T47D (cell line): Measurements from ENCODE around the gene C16orf96.

ENCODE experiments used
- DNase-seq, 2 experiments: peaks; one replicate each; pipeline versions ENCODE4 v3.0.0 to v3.0.0-alpha.2; 2011 to 2012; ENCODE audit warnings: low read depth in 1 of 2, low spot score in 1 of 2
- JUND ChIP-seq: IDR thresholded peaks from 2 replicates; pipeline ENCODE4 v1.6.1; 2012; ENCODE audit warnings: low read depth
- in situ Hi-C: cut with HindIII; loops from 2 replicates; pipeline ENCODE4 v1.10.0; 2016; ENCODE audit warnings: low sequenced_read_pairs, low pct_unique_long_range_greater_than_20kb

C16orf96 gene

GRCh38 chr16:4612977-4613635, 57.0 kb downstream of the C16orf96 start:
- no peak for TF ChIP-seq JUND
- DNase-seq = peak in 1 of 2 experiments; percentile 61
- in situ Hi-C loops = no loop called here

- in situ Hi-C loops = no loop called here
- no peak for TF ChIP-seq JUND
- no peak for DNase-seq
Observed at GRCh38 chr16:4613636-4614570, 57.8 kb downstream of the C16orf96 start.

DNA sequence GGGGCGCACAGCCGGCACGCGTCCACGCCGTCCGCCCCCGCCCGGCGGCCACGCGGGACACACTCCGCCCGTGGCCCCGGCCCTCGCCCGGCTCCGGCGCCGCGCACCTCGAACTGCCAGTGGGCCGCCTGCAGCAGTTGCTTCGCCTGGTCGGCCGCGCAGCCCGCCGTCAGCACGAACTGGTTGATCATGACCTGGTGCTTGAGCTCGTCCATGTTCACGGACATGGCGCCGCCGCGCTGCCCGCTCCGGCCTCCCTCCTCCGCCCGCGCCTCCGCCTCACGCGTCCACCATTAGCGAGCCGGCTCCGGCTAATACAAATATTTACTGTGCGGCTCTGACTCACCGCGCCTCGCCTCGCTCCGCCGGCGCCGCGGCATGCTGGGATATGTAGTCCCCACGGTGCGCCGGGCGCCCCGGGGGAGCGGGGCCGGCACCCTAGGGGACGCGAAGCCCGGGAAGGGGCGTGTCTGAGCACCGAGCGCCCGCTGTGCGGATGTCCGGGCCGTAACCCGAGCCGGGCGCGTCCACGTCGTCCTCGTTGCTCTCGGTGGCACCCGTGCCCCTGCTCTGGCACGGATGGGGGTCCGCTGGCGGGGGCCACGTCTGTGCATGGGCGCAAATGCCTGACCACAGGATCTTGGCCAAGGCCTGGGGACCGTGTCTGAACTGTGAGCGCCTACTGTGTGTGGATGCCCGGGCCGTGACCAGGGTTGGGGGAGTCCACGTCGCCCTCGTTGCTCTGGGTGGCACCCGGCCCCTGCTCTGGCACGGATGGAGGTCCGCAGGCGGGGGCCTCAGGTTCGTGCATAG, 58.6 kb downstream of the C16orf96 start, which contains the start of gene UBALD1:
Gene UBALD1, minus strand, starts transcription at position 318 of the 813 bp plus-strand sequence. Its CDS starts 91 bp downstream, at position 227.
- no peak for TF ChIP-seq JUND
- in situ Hi-C loops = no loop called here

DNA sequence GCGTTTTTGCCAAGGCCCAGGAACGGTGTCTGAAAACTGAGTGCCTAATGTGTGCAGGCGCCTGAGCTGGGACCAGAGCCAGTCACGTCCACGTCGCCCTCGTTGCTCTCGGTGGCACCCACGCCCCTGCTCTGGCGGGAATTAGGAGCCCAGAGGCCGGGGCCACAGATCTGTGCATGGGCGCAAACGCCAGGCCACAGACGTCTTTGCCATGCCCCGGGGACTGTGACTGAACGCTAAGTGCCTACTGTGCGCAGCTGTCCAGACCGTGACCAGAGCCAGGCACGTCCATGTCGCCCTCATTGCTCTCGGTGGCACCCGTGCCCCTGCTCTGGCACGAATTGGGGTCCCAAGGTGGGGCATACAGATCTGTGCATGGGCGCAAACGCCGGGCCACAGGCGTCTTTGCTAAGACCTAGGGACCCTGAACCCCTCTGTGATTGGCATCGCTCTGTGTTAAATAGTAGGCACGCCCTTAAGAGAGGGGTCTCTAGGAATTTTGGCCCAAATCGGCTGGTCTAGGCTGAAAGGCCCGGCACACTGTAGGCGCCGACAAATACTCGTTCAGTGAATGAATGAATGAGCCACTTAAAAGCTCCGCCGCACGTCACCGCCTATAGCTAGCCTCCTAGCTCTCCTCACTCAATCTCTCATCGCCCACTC, 59.4 kb downstream of the C16orf96 start:
- no peak for DNase-seq
- TF ChIP-seq JUND = no peak
- in situ Hi-C loops = no loop called here

More for the DNA sequence above, 58.6 kb downstream of the C16orf96 start, which contains the start of gene UBALD1:
- peak; percentile 88 to 95 for DNase-seq

DNA sequence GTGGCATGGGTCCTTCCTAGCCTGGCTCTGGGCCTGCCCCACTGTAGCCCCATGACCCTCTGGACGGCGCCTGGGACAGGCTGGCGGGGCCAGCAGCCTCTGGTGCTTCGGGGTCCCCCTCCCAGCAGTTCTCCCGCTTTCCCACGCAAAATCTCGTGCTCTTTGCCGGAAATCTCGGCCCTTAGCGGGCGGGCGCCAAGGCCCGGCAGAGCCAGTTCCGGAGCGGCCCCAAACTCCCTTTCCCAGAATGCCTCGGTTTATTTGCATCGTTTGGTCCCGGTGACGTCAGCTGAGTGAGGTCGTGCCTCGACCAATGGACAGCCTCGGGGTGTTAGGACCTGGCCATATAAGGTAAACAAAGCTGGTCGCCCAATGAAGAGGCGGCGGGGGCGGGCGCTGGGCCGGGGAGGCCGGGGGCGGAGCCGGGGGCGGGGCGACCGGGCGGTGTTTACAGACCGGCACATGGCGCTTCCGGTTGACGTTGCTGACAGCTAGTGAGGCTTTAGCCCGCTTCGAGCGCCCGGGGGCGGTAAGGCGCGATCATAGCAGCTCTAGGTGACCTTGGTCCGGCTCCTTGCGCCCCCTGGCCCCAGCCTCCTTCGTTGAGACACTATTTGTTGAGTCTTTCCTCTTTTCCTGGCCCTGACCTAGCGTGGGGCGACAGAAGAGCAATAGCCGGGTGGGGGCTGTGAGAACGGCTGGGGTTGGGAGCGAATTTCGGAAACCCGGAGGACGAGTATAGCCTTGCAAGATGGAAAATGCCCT, 60.1 kb downstream of the C16orf96 start:
- TF ChIP-seq JUND = no peak
- in situ Hi-C loops = no loop called here
- peak; percentile 98 to 100 for DNase-seq

DNA sequence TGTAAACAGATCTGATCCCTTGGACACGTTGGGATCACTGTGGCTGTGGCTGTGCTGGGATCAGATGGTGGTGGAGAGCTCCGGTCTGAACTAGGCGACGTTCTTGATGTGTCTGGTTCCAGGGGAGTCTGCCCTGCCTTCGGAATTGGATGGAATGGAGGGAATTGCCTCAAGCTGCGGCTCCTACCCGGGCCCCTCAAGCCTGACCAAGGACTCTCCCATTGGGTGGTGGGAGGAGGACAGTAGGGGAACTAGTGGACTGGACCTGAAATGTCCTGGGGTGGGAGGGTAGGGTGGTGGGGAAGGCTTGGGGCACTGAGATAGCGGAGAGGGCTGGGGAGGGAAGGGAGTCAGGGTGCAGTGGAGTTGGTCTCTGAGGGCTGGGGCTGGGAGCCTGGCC, 61.7 kb downstream of the C16orf96 start:
- no peak for DNase-seq
- in situ Hi-C loops = no loop called here
- no peak for TF ChIP-seq JUND

GRCh38 chr16:4618645-4619418, 62.7 kb downstream of the C16orf96 start:
- no peak for DNase-seq
- TF ChIP-seq JUND = no peak
- in situ Hi-C loops = no loop called here

DNA sequence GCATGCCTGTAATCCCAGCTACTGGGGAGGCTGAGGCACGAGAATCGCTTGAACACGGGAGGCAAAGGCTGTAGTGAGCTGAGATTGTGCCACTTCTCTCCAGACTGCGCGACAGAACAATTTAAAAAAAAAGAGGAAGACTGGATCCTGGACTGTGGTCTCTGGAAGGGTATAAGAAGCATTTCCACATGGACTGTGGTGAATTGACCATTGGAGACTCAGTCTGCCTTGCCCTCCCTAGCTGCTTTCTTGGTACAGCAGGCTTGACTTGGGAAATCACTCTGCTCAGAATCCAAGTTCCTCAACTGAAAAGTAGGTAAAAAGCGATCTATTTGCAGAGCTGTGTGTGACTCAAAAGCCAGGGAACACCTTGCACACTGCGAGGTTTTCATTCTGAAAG, 67.5 kb downstream of the C16orf96 start:
- in situ Hi-C loops = no loop called here
- no peak for TF ChIP-seq JUND
- no peak for DNase-seq

DNA sequence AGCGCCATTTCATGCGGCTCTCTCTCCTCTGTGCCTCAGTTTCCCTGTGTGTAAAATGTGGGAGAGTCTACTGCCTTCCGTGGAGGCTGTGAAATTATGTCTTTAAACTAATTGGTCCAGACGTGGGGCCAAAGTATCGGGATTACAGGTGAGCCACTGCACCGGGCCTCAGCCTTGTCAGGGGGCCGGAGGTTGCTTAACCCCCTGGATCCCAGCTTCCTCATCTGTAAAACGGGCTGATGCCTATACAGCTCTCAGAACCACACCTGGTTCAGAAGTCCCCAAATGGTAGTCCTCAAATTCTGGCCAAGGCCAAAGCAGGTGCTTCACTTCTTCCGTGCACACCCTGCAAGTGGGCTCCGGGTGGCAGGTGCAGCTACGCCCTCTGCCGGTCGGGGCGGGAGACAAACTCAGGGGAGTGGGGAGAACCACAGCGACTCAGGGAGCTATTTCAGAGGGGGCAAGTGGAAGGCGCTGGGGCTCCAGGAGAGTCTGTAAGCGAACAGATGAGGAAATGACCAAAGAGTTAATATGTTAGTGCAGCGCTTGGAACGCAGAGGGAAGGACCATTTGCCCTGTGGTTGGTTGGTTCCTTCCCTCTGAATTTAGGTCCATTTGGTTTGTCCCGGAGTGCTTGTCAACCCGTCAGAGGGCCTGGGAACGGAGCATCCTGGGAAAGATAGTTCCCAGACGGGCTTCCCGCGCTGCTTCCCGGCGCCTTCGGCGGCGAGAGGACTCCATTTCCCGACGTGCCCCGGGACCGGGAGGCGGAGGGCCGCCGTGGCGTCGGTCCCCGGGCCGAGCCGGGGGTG, 68.1 kb downstream of the C16orf96 start, which contains the start of gene MGRN1:
Gene MGRN1, plus strand, starts transcription at position 812 of the 812 bp plus-strand sequence. CDS start 135 bp downstream, outside the sequence.
- DNase-seq = peak; percentile 94 to 98
- in situ Hi-C loops = no loop called here
- no peak for TF ChIP-seq JUND

DNA sequence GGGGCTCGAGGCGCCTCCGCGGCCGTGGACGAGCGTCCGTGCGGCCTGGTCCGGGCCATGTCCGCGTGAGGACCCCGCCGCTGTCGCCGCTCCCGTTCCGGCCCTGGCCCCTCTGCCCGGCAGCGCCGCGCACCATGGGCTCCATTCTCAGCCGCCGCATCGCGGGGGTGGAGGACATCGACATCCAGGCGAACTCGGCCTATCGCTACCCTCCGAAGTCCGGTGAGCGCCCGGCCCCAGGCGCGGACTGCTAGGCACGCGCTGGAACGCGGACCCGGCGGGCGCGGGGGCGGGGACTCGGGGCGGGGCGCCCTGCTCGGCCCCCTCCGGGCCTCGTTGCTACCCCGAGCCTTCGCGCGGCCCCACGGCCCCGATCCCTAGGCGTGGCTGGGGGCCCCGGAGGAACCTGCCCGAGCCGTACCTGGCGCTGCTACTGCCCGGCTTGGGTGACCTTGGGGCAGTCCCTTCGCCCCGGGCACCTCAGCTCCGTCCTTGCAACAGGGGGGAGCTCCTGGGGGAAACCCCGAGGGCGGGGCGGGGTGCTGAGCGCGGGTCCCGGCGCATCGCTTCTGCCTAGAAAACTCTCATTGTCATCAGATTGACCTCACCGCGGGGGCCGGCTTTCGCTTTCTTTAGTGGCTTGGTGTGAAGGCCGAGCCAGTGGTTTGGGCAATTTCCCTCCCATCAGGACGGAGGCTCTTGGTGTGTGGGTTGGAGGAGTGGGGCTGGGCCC, 68.9 kb downstream of the C16orf96 start:
- no peak for TF ChIP-seq JUND
- peak in 1 of 2 experiments; percentile 37 for DNase-seq
- in situ Hi-C loops = no loop called here
